Measurements from ENCODE around the gene SNRPA.

SNRPA gene

GRCh38 chr19:40704491-40705361, 46.3 kb upstream of the SNRPA start:
- no peak for TF ChIP-seq ZNF8 (CRISPR knock-in tag; IDR thresholded peaks at IDR 0.05)
- TF ChIP-seq, protein P1, sequence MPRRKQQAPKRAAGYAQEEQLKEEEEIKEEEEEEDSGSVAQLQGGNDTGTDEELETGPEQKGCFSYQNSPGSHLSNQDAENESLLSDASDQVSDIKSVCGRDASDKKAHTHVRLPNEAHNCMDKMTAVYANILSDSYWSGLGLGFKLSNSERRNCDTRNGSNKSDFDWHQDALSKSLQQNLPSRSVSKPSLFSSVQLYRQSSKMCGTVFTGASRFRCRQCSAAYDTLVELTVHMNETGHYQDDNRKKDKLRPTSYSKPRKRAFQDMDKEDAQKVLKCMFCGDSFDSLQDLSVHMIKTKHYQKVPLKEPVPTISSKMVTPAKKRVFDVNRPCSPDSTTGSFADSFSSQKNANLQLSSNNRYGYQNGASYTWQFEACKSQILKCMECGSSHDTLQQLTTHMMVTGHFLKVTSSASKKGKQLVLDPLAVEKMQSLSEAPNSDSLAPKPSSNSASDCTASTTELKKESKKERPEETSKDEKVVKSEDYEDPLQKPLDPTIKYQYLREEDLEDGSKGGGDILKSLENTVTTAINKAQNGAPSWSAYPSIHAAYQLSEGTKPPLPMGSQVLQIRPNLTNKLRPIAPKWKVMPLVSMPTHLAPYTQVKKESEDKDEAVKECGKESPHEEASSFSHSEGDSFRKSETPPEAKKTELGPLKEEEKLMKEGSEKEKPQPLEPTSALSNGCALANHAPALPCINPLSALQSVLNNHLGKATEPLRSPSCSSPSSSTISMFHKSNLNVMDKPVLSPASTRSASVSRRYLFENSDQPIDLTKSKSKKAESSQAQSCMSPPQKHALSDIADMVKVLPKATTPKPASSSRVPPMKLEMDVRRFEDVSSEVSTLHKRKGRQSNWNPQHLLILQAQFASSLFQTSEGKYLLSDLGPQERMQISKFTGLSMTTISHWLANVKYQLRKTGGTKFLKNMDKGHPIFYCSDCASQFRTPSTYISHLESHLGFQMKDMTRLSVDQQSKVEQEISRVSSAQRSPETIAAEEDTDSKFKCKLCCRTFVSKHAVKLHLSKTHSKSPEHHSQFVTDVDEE (CRISPR knock-in tag; IDR thresholded peaks at IDR 0.05), result no peak
- no peak for TF ChIP-seq TOX (CRISPR knock-in tag; IDR thresholded peaks at IDR 0.05; ENCODE audit: borderline replicate concordance)
- no peak for TF ChIP-seq ZFP3 (CRISPR knock-in tag; IDR thresholded peaks at IDR 0.05)
- no peak for TF ChIP-seq ARNTL (CRISPR knock-in tag; IDR thresholded peaks at IDR 0.05; ENCODE audit: borderline replicate concordance, low read depth)
- no peak for TF ChIP-seq OSR1 (CRISPR knock-in tag; IDR thresholded peaks at IDR 0.05)
- no peak for TF ChIP-seq ISL1 (CRISPR knock-in tag; IDR thresholded peaks at IDR 0.05)
- no peak for TF ChIP-seq ZC3H10 (CRISPR knock-in tag; IDR thresholded peaks at IDR 0.05)
- no peak for TF ChIP-seq ESRRG (CRISPR knock-in tag; IDR thresholded peaks at IDR 0.05)
- TF ChIP-seq ZFP30 (CRISPR knock-in tag; IDR thresholded peaks at IDR 0.05), result no peak
- TF ChIP-seq ZNF70 (CRISPR knock-in tag; IDR thresholded peaks at IDR 0.05), result no peak
- TF ChIP-seq GLIS3 (CRISPR knock-in tag; IDR thresholded peaks at IDR 0.05), result no peak
- TF ChIP-seq, protein P2, sequence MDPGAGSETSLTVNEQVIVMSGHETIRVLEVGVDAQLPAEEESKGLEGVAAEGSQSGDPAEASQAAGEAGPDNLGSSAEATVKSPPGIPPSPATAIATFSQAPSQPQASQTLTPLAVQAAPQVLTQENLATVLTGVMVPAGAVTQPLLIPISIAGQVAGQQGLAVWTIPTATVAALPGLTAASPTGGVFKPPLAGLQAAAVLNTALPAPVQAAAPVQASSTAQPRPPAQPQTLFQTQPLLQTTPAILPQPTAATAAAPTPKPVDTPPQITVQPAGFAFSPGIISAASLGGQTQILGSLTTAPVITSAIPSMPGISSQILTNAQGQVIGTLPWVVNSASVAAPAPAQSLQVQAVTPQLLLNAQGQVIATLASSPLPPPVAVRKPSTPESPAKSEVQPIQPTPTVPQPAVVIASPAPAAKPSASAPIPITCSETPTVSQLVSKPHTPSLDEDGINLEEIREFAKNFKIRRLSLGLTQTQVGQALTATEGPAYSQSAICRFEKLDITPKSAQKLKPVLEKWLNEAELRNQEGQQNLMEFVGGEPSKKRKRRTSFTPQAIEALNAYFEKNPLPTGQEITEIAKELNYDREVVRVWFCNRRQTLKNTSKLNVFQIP (CRISPR knock-in tag; IDR thresholded peaks at IDR 0.05; ENCODE audit: borderline replicate concordance, low read depth), result no peak
- no peak for TF ChIP-seq ZNF565 (CRISPR knock-in tag; conservative IDR thresholded peaks at IDR 0.05; ENCODE audit: low read depth)
- no peak for TF ChIP-seq CSDC2 (CRISPR knock-in tag; IDR thresholded peaks at IDR 0.05)
- TF ChIP-seq, protein P3, sequence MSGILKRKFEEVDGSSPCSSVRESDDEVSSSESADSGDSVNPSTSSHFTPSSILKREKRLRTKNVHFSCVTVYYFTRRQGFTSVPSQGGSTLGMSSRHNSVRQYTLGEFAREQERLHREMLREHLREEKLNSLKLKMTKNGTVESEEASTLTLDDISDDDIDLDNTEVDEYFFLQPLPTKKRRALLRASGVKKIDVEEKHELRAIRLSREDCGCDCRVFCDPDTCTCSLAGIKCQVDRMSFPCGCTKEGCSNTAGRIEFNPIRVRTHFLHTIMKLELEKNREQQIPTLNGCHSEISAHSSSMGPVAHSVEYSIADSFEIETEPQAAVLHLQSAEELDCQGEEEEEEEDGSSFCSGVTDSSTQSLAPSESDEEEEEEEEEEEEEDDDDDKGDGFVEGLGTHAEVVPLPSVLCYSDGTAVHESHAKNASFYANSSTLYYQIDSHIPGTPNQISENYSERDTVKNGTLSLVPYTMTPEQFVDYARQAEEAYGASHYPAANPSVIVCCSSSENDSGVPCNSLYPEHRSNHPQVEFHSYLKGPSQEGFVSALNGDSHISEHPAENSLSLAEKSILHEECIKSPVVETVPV (CRISPR knock-in tag; IDR thresholded peaks at IDR 0.05), result no peak
- no peak for ATAC-seq

DNA sequence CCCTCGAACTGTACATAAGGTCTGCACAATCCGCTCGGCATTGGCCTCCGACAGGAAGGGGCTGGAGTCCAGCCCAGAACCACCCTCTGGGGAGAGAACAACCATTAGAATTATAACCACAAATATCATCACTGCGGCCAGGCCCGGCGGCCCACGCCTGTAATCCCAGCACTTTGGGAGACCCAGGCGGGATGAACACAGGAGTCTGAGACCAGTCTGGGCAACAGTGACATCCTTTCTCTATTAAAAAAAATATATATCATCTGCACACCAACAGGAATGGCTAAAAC, 45.7 kb upstream of the SNRPA start:
- no peak for ATAC-seq
- no peak for TF ChIP-seq ZNF70 (CRISPR knock-in tag; IDR thresholded peaks at IDR 0.05)
- TF ChIP-seq ARNTL (CRISPR knock-in tag; IDR thresholded peaks at IDR 0.05; ENCODE audit: borderline replicate concordance, low read depth), result no peak
- TF ChIP-seq PATZ1 (CRISPR knock-in tag; IDR thresholded peaks at IDR 0.05; ENCODE audit: borderline replicate concordance), result no peak
- no peak for TF ChIP-seq ZC3H10 (CRISPR knock-in tag; IDR thresholded peaks at IDR 0.05)
- no peak for TF ChIP-seq ZNF8 (CRISPR knock-in tag; IDR thresholded peaks at IDR 0.05)

DNA sequence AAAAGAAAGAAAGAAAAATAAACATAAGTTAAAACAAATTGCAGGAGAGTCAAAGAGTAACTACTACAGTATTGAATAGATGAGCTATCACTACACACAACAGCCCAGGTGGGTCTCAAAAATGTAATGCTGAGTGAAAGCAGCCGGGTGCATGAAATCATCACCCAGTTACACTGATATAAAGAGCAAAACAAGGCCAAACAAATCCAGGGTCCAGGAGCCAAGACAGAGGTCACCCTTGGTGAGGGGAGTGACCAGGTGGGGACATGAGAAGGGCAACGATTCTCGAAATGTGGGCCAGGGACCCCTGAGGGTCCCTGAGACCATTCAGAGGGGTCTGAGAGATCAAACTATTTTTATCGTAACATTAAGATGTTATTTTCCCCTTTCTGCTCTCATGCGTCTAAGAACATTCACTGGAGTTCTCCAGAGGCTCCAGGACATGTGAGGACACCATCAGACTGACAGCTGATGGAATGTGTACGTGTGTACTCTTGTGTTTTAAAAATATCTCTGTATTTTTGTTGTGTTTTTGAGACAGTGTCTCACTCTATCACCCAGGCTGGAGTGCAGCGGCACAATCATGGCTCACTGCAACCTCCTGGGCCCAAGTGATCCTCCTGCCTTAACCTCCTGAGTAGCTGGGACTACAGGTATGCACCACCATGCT, 44.9 kb upstream of the SNRPA start:
- ATAC-seq, result no peak
- TF ChIP-seq, protein P3 (CRISPR knock-in tag; IDR thresholded peaks at IDR 0.05), result no peak
- TF ChIP-seq ZC3H10 (CRISPR knock-in tag; IDR thresholded peaks at IDR 0.05), result no peak
- no peak for TF ChIP-seq RARB (CRISPR knock-in tag; IDR thresholded peaks at IDR 0.05)
- TF ChIP-seq ESRRG (CRISPR knock-in tag; IDR thresholded peaks at IDR 0.05), result no peak
- TF ChIP-seq ZFP30 (CRISPR knock-in tag; IDR thresholded peaks at IDR 0.05), result no peak
